Measurements from ENCODE around the gene TRAPPC10.

- TF ChIP-seq, protein P1, sequence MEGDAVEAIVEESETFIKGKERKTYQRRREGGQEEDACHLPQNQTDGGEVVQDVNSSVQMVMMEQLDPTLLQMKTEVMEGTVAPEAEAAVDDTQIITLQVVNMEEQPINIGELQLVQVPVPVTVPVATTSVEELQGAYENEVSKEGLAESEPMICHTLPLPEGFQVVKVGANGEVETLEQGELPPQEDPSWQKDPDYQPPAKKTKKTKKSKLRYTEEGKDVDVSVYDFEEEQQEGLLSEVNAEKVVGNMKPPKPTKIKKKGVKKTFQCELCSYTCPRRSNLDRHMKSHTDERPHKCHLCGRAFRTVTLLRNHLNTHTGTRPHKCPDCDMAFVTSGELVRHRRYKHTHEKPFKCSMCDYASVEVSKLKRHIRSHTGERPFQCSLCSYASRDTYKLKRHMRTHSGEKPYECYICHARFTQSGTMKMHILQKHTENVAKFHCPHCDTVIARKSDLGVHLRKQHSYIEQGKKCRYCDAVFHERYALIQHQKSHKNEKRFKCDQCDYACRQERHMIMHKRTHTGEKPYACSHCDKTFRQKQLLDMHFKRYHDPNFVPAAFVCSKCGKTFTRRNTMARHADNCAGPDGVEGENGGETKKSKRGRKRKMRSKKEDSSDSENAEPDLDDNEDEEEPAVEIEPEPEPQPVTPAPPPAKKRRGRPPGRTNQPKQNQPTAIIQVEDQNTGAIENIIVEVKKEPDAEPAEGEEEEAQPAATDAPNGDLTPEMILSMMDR (IDR thresholded peaks at IDR 0.05): no peak
- TF ChIP-seq POLR2A (IDR thresholded peaks at IDR 0.05): no peak
Observed at GRCh38 chr21:43994646-43995045, 17.5 kb upstream of the TRAPPC10 start.

Data from thyroid gland (tissue), 4 donors.